Stimulated activated naive CD8-positive, alpha-beta T cell treated with anti-CD3 and anti-CD28 coated beads, Interleukin-15, amount 100 ng/mL, for 72 hours (primary cell): ENCODE data around the gene MBIP.

Experiments used
- ATAC-seq: fragments of 150-1000 bp; cut with Tn5 transposase; 2 replicates; pipeline ENCODE4 v1.10.0; 2021; ENCODE audit warnings: mild to moderate bottlenecking, moderate library complexity
- DNase-seq, 2 donors: peaks; one replicate each; pipeline ENCODE4 v3.0.0; 2021 to 2022
- H3K27ac Mint-ChIP-seq, 2 donors: one replicate each; pipeline ENCODE4 v1.8.0; 2022; ENCODE audit warnings: mild to moderate bottlenecking in 2 of 2, mixed read lengths in 2 of 2, moderate library complexity in 2 of 2
- H3K27me3 Mint-ChIP-seq: one replicate; pipeline ENCODE4 v1.8.0; 2022; ENCODE audit warnings: mixed read lengths
- H3K4me1 Mint-ChIP-seq: one replicate; pipeline ENCODE4 v1.8.0; 2022; ENCODE audit warnings: mild to moderate bottlenecking, mixed read lengths
- H3K4me3 Mint-ChIP-seq, 2 donors: one replicate each; pipeline ENCODE4 v1.8.0; 2022; ENCODE audit warnings: mild to moderate bottlenecking in 2 of 2, mixed read lengths in 2 of 2, moderate library complexity in 1 of 2
- H3K9me3 Mint-ChIP-seq, 2 donors: one replicate each; pipeline ENCODE4 v1.8.0; 2022; ENCODE audit warnings: mixed read lengths in 2 of 2

Gene MBIP

GRCh38 chr14:36256126-36256801 lies 64.2 kb downstream of the MBIP start:
- DNase-seq, result no peak
- Mint-ChIP-seq H3K27ac (no peak overlapping the region), H3K4me1 (no peaks in the 10 kb centered on the region), H3K9me3 (no peaks in the 10 kb centered on the region), H3K27me3 (peaks cover 22% of the 10 kb centered on the region), H3K4me3 (no peak overlapping the region)
- ATAC-seq, result no peak

- Mint-ChIP-seq H3K27ac (no peak overlapping the region), H3K4me3 (no peak overlapping the region), H3K9me3 (peaks cover 0 to 3% of the 10 kb centered on the region in 2 donors), H3K4me1 (no peaks in the 10 kb centered on the region), H3K27me3 (peaks cover 22% of the 10 kb centered on the region)
- ATAC-seq (no peak), DNase-seq (no peak)
Measured at GRCh38 chr14:36254020-36254624, 66.3 kb downstream of the MBIP start.
